GM12878 (cell line): ENCODE results near the gene ANKRD11. TPM values are rescaled to one million over a fixed set of nuclear protein-coding genes. Genes with fewer than 3 reads are reported as not detected.

Source experiments
- ATAC-seq: fragments of 200-7000 bp; cut with Tn5 transposase; 3 replicates; pipeline ENCODE4 v1.9.1; 2020; ENCODE audit warnings: mild to moderate bottlenecking, moderate library complexity
- BruUV-seq: library from RNA; stranded (reverse); fragments of 400-500 nt; replicated peaks from 2 replicates; lab custom pipeline; 2021; lab: Mats Ljungman, UMichigan
- CTCF ChIA-PET: fragments of 300-600 bp; sonication (Branson Sonifier 250); formaldehyde crosslinking; extraction: SDS; loops from one replicate; lab custom pipeline; 2021; ENCODE audit warnings: inconsistent platforms; lab: Yijun Ruan, JAX
- POLR2A ChIA-PET: fragments of 350-600 bp; formaldehyde crosslinking; extraction: SDS; loops from one replicate; lab custom pipeline; 2021; ENCODE audit warnings: inconsistent platforms; lab: Charles Lee
- RAD21 ChIA-PET: fragments of 300-600 bp; sonication (Branson Sonifier 250); formaldehyde crosslinking; loops from one replicate; lab custom pipeline; 2023; ENCODE audit warnings: antibody characterized with exemption; ENCODE audit not compliant: unreplicated experiment; lab: Charles Lee
- SMC1A ChIA-PET: fragments of 300-600 bp; sonication (Branson Sonifier 250); formaldehyde crosslinking; loops from one replicate; lab custom pipeline; 2023; ENCODE audit not compliant: unreplicated experiment, uncharacterized antibody; lab: Charles Lee
- DNase-seq: peaks from one replicate; pipeline ENCODE4 v3.0.0-alpha.2; 2011; ENCODE audit warnings: low read depth, low spot score
- FAIRE-seq: peaks from 3 replicates; lab custom pipeline; 2011; peaks lifted over from hg19 to GRCh38; lab: Jason Lieb, UNC
- H2AFZ ChIP-seq: 2 replicates; pipeline ENCODE4 v1.6.0; 2011; ENCODE audit warnings: low read depth, low read length, control low read depth; ENCODE audit not compliant: control insufficient read depth
- H3K27ac ChIP-seq: 2 replicates; pipeline ENCODE4 v1.5.1; 2011; ENCODE audit warnings: control low read depth; ENCODE audit not compliant: control insufficient read depth, insufficient read depth
- H3K27me3 ChIP-seq, 2 experiments: replicated peaks in 1 of 2; 2 replicates each; pipeline versions ENCODE4 v1.6.0 to v1.6.1; 2011; ENCODE audit warnings: low read length in 1 of 2; ENCODE audit not compliant: control insufficient read depth in 2 of 2, insufficient read depth in 2 of 2
- H3K36me3 ChIP-seq, 2 experiments: 2 replicates each; pipeline ENCODE4 v1.5.1; 2011; ENCODE audit warnings: low read length in 1 of 2; ENCODE audit not compliant: control insufficient read depth in 2 of 2, insufficient read depth in 2 of 2
- H3K4me1 ChIP-seq: 2 replicates; pipeline ENCODE4 v1.6.1; 2011; ENCODE audit warnings: mild to moderate bottlenecking, low read length, moderate library complexity, mixed read lengths; ENCODE audit not compliant: control insufficient read depth, insufficient read depth
- H3K4me2 ChIP-seq: 2 replicates; pipeline ENCODE4 v1.6.0; 2011; ENCODE audit warnings: control low read depth; ENCODE audit not compliant: control insufficient read depth, insufficient read depth
- H3K4me3 ChIP-seq: fragments of 200-600 bp; sonication (generic); 2 replicates; pipeline ENCODE4 v1.5.1; 2016
- H3K79me2 ChIP-seq: 2 replicates; pipeline ENCODE4 v1.6.0; 2011; ENCODE audit warnings: low read length; ENCODE audit not compliant: control insufficient read depth, insufficient read depth
- H3K9ac ChIP-seq: 2 replicates; pipeline ENCODE4 v1.8.0; 2011; ENCODE audit warnings: low read length, control low read depth, mixed read lengths; ENCODE audit not compliant: control insufficient read depth, insufficient read depth
- H3K9me3 ChIP-seq: replicated peaks from 3 replicates; pipeline ENCODE4 v1.5.1; 2011; ENCODE audit warnings: mild to moderate bottlenecking, low read length; ENCODE audit not compliant: control insufficient read depth, insufficient read depth
- H4K20me1 ChIP-seq: 2 replicates; pipeline ENCODE4 v1.6.0; 2011; ENCODE audit not compliant: control insufficient read depth, insufficient read depth
- DPF2 ChIP-seq: fragments of 450-650 bp; IDR thresholded peaks from 2 replicates; pipeline ENCODE4 v1.6.1; 2017; ENCODE audit warnings: mild to moderate bottlenecking
- MEF2A ChIP-seq: IDR thresholded peaks from 2 replicates; pipeline ENCODE4 v1.6.1; 2011; ENCODE audit warnings: low read depth, mild to moderate bottlenecking, low read length, moderate library complexity; ENCODE audit not compliant: insufficient read depth
- MEF2B ChIP-seq: fragments of 450-650 bp; IDR thresholded peaks from 2 replicates; pipeline ENCODE4 v1.6.1; 2018; ENCODE audit warnings: mild to moderate bottlenecking, moderate library complexity; ENCODE audit not compliant: partially characterized antibody, poor library complexity, severe bottlenecking
- RUNX3 ChIP-seq: IDR thresholded peaks from 2 replicates; pipeline ENCODE4 v1.6.1; 2012; ENCODE audit warnings: low read length, inconsistent platforms
- WGBS: methylation state at CpG from one replicate; pipeline ENCODE4 v1.1.6; 2016; ENCODE audit warnings: low lambda C conversion rate; ENCODE audit not compliant: insufficient replicate concordance, insufficient coverage; ENCODE audit errors: missing lambda C conversion rate; 5-methylcytosine and 5-hydroxymethylcytosine counted together
- in situ Hi-C: fragments of 300-500 bp; cut with MboI; formaldehyde crosslinking; loops from 9 replicates; pipeline ENCODE4 v1.14.3; 2018; ENCODE audit warnings: mixed read lengths
- intact Hi-C: fragments of 100-400 bp; cut with micrococcal nuclease; formaldehyde crosslinking; loops from one replicate; pipeline ENCODE4 v1.14.2; 2022; ENCODE audit not compliant: unreplicated experiment
- polyA plus RNA-seq, 11 experiments: library from polyadenylated mRNA; depleted of rRNA in 4 of 11; unstranded in 6 of 11; stranded (reverse) in 5 of 11; fragments of >200 nt; fragmentation: Nextera tagmentation in 4 of 11; fragmentation: Illumina TruSeq in 1 of 11; extraction: Ambion mirVana in 4 of 11; extraction: Trizol in 1 of 11; gene quantifications; 1 replicate in 1 of 11; 2 replicates in 10 of 11; pipeline versions ENCODE4 v1.2.1 to v1.2.3, GENCODE V29; 2011 to 2016; ENCODE audit warnings: inconsistent platforms in 2 of 11, missing spikeins in 2 of 11, low read depth in 1 of 11
- total RNA-seq, 4 experiments: library from RNA; depleted of rRNA in 3 of 4; stranded (reverse); fragments of >200 nt in 3 of 4; fragmentation: Illumina TruSeq in 1 of 4; extraction: Trizol in 1 of 4; gene quantifications; 2 replicates each; pipeline versions ENCODE4 v1.2.1 to v1.2.3, GENCODE V29; 2013 to 2021
- TF ChIP-seq, protein P1 (sequence below), 3 experiments: IDR thresholded peaks in 2 of 3; conservative IDR thresholded peaks in 1 of 3; 2 replicates each; pipeline ENCODE4 v1.5.1; 2011; ENCODE audit warnings: low read depth in 3 of 3, low read length in 3 of 3, mild to moderate bottlenecking in 3 of 3, control low read depth in 2 of 3, moderate library complexity in 2 of 3, inconsistent platforms in 1 of 3, mixed read lengths in 1 of 3; ENCODE audit not compliant: control insufficient read depth in 2 of 3, insufficient read depth in 1 of 3; ENCODE audit errors: extremely low read depth in 1 of 3

ANKRD11 gene
- total and polyA plus RNA-seq, 10 of the 15 experiments (the other 5 are each of a cell fraction or from before 2014, with no cell fraction given): 5.1 to 103 (median 27.4) TPM

DNA sequence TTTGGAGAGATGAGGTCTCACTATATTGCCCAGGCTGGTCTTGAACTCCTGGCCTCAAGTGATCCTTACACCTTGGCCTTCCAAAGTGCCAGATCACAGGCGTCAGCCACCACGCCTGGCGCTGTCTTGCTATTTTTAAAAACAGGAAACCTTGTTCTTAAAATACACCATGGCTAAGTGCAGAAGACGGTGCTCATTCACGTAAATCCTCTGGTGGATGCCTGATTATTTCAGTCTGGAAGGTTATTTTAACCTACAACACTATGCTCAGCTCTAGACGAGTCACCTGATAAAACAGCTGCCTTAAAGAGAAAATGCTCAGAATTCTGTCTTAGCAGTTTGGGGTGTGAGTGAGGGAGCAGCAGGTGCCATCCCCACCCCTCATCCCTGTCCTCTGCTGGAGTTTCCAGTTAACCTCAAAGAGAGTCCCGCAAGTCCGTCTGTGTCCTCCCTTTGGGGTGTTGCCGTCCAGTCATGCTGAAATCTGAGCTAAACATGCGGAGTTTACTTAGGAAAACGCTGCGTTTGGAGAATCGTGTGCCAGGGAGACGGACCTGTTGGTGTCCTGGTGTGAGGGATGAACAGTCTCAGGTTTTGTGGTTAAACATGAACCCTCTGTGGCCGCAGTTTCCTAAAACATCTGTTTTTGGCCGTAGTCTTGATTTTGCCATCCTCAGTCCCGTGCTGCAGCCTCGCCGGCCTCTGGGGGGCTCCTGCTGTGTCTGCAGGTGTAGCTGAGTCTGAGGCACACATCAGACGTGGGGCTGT lies 35.0 kb upstream of the ANKRD11 start:
- Histone ChIP-seq H3K79me2 (no peaks in the 10 kb centered on the region; the same call in 1 of the 2 replicates), H3K9ac (no peak overlapping the region), H3K9me3 (no peaks in the 10 kb centered on the region), H3K4me1 (peaks cover 12% of the 10 kb centered on the region), H3K4me3 (no peak overlapping the region), H3K27me3 (no peaks in the 10 kb centered on the region), H3K4me2 (no peak overlapping the region), H3K27ac (peak overlapping the region; percentile 15; the same call in 1 of the 2 replicates), H2AFZ (no peak overlapping the region), H3K36me3 (peaks cover 12 to 25% of the 10 kb centered on the region in 2 experiments), H4K20me1 (no peaks in the 10 kb centered on the region)
- ChIA-PET CTCF (interaction anchor here (0.6 to 1.4 kb wide), 4 partner anchors 12 to 175 kb away, joined by 3 to 7 read pairs (median 4); partner anchors contain the start of gene SPG7), SMC1A (interaction anchor here (0.7 to 1.2 kb wide), 2 partner anchors 14 to 891 kb away, joined by 3 to 4 read pairs; no protein-coding TSS in a partner anchor), RAD21 (no interaction called here), POLR2A (interaction anchor here (0.7 to 1.0 kb wide), 2 partner anchors 42 to 162 kb away, joined by 4 to 5 read pairs; no protein-coding TSS in a partner anchor)
- 44% methylated on average over 20 of the region's 20 CpGs for WGBS
- BruUV-seq: no TSS peak
- in situ Hi-C loops (no loop called here), intact Hi-C loops (no loop called here)
- TF ChIP-seq DPF2 (no peak), MEF2B (peak; percentile 51), MEF2A (peak; percentile 67; the same call in 1 of the 2 replicates), RUNX3 (peak; percentile 63)
- TF ChIP-seq, protein P1, sequence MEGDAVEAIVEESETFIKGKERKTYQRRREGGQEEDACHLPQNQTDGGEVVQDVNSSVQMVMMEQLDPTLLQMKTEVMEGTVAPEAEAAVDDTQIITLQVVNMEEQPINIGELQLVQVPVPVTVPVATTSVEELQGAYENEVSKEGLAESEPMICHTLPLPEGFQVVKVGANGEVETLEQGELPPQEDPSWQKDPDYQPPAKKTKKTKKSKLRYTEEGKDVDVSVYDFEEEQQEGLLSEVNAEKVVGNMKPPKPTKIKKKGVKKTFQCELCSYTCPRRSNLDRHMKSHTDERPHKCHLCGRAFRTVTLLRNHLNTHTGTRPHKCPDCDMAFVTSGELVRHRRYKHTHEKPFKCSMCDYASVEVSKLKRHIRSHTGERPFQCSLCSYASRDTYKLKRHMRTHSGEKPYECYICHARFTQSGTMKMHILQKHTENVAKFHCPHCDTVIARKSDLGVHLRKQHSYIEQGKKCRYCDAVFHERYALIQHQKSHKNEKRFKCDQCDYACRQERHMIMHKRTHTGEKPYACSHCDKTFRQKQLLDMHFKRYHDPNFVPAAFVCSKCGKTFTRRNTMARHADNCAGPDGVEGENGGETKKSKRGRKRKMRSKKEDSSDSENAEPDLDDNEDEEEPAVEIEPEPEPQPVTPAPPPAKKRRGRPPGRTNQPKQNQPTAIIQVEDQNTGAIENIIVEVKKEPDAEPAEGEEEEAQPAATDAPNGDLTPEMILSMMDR (IDR thresholded peaks at IDR 0.05 in 2 of 3, conservative IDR thresholded peaks at IDR 0.05 in 1 of 3; ENCODE audit: control insufficient read depth in 2 of 3, extremely low read depth in 1 of 3, insufficient read depth in 1 of 3, low read depth in 3 of 3, low read length in 3 of 3): peak in 2 of 3 experiments; percentile 28 to 32; a peak in 2 of 6 replicates
- DNase-seq (no peak), FAIRE-seq (peak; percentile 66), ATAC-seq (peak; percentile 80)
